NCI-H2029 (cell line): ENCODE measurements around the gene RPL35.
"Not testable (repeated sequence)": the region's sequence is repeated elsewhere in the genome, so short reads cannot be mapped to it uniquely, and the experiment has no call there.

ENCODE experiments used
- DNase-seq: peaks from one replicate; lab custom pipeline; 2025; lab: John Stamatoyannopoulos, UW

Gene RPL35

GRCh38 chr9:124852829-124853531 is 8.8 kb downstream of the RPL35 start, which contains the start of gene WDR38:
WDR38 (plus strand) TSS chr9:124853460; CDS start chr9:124853532, 72 bp downstream.
- DNase-seq: peak; percentile 61

- DNase-seq: no peak
These were observed 9.5 kb downstream of the RPL35 start for GRCh38 chr9:124852121-124852828.

GRCh38 chr9:124849801-124850200 is 12.0 kb downstream of the RPL35 start:
- no peak for DNase-seq

DNA sequence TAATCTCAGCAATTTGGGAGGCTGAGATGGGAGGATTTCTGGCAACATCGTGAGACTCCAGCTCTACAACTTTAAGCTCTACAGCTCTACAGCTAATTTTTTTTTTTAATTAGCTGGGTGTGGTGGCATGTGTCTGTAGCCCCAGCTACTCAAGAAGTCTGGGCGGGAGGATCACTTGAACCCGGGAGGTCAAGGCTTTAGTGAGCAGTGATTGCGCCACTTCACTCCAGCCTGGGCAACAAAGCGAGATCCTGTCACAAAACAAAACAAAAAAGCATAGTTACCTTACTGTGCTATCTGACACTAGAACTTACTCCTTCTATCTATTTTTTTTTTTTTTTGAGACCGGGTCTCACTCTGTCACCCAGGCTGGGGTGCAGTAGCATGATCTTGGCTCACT is 14.8 kb downstream of the RPL35 start:
- DNase-seq: no peak

DNA sequence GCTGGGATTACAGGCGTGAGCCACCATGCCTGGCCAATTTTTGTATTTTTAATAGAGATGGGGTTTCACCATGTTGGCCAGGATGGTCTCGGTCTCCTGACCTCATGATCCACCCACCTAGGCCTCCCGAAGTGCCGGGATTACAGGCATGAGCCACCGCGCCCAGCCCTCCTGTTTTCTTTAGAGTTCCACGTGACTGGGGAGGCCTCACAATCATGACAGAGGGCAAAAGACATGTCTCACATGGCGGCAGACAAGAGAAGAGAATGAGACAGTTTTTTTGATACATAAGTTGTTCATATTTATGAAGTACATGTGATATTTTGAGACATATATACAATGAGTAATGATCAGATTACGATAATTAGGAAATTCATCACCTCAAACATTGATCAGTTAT is 15.3 kb downstream of the RPL35 start:
- DNase-seq: not testable (repeated sequence)

- DNase-seq: no peak
These were observed 17.5 kb downstream of the RPL35 start for GRCh38 chr9:124844291-124844690.

GRCh38 chr9:124843456-124844034 is 18.2 kb downstream of the RPL35 start:
- DNase-seq: no peak

GRCh38 chr9:124841075-124841821 is 20.5 kb downstream of the RPL35 start:
- no peak for DNase-seq

DNA sequence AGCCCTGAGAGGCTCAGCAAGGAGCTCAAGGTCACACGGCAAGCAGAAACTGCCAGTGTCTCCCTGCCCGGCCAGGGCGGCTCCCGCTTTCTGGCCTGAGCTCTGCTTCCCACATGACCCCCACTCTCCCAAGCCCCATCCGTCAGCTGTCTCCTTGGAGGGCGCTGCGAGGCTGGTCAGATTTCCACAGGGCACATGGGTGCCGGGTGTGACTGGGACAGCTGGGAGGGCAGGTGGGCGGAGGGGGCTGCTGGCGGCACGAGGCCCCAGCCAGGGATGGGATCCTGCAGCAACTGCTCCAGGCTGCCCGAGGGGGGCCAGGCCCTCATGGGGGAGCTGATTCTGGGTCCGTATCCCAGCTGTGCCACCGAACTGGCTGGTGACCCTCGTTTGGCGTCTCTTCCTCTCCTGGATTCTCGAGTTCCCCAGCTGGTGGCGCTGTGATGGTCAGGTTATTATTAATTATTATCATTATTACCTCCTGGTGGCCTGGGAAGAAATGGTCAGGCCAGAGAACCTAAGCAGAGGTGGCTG is 21.4 kb downstream of the RPL35 start:
- no peak for DNase-seq

DNA sequence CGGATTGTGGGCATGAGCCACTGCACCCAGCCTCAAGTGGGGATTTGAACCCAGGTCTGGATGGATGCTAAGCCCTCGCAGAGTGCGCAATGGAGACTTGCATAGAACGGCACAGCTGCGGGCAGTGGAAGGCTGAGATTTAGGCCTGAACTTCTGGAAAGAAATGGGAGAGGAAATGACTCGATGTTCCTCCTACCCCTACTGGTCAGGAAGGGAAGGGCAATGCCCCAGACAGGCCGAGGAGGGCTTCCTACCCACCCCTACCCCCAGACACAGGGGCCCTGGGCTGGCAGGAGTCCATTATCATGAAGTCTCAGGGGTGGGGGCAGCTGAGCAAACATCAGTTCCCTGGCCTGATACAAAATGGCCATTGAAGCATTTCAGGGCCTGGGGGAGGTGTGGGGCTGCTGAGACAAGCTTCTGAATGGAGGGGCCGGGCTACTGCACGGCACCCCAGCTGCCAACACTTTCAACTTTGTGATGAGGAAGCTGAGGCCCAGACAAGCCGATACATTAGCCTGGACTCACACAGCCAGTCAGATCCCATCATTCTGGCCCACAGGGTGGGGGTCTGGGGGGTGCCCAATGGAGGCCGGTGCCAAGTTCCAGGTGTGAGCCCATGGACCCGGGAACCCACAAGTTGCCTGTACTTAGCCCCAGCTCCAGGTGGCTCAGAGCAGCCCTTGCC is 22.0 kb downstream of the RPL35 start:
- DNase-seq: no peak

GRCh38 chr9:124838567-124839275 is 23.0 kb downstream of the RPL35 start:
- DNase-seq: not testable (repeated sequence)

DNA sequence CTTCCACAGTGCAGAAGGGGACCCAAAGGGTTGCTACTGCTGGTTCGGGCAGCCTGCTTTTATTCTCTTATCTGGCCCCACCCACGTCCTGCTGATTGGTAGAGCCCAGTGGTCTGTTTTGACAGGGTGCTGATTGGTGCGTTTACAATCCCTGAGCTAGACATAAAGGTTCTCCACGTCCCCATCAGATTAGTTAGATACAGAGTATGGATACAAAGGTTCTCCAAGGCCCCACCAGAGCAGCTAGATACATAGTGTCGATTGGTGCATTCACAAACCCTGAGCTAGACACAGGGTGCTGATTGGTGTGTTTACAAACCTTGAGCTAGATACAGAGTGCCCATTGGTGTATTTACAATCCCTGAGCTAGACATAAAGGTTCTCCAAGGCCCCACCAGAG is 23.6 kb downstream of the RPL35 start:
- DNase-seq: not testable (repeated sequence)

- DNase-seq: peak; percentile 57
These were observed 26.7 kb downstream of the RPL35 start for GRCh38 chr9:124835026-124835557.

GRCh38 chr9:124834591-124834990 is 27.2 kb downstream of the RPL35 start:
- DNase-seq: no peak

DNA sequence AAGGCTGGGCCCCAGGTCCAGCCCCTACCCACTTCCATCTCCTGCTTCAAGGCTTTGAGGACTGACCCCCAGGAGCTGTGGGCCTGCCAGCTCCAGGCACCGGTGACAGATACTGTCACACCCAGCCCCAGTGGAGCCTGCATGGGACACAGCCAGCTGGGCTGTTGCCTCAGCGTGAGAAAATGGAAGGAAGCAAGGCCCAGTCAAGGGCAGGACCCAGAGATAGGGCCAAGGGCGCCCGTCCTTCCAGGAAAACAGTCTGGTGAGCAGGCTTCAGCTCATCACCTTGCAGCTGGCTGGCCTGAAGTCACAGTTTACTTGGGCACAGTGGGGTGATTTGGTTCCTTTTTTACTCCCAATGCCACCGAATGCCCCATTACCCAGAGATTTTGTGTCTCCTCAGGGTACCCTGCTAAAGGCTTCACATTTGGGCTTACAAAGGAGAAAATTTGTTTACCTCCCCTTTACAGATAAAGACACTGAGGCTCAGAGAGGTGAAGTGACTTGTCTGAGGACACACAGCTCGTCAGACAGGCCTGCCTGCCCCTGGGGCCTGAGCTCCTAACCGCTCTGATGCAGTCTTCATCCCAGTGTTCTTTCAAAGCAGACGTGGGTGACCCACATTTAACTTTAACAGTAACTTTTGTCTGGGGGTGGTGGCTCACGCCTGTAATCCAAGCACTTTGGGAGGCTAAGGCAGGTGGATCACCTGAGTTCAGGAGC is 30.0 kb downstream of the RPL35 start:
- DNase-seq: no peak

DNA sequence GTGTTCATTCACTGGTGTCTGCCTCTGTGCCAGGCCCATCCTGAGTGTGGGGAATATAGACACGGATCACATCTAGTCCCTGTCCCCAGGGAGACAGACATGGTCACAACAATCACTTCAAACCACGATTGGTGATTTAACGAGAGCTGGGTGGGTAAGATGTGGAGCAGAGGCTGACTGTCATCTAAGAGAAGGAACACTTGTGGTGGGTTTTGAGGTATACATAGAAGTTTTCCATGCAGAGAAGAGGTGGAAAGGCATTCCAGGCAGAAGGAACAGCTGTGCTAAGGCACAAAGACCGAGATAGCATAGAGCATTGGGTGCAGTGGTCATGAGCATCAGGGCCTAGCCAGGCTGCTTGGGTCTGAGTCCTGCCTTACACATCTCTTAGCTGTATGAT is 31.2 kb downstream of the RPL35 start:
- DNase-seq: no peak

DNA sequence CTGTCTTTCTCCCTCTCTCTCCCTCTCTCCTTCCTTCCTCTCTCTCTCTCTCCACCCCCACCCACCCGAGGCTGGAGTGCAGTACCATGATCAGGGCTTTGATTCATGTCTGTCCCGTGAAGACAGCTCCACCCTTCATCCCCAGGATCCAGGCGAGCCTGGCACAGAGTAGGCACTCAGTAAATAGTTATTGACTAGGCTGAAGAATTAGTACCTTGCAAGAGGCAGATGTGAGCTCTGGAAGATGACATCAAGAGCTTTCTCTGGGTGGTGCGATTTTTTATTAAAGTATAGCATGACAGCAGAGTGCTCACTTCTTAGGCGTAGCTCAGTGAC is 32.5 kb downstream of the RPL35 start:
- DNase-seq: no peak

GRCh38 chr9:124828489-124829333 is 33.0 kb downstream of the RPL35 start:
- no peak for DNase-seq
